H1 (cell line): ENCODE results near the gene LRRC74A. TPM values are rescaled to one million over a fixed set of nuclear protein-coding genes. Genes with fewer than 3 reads are reported as not detected.

Source experiments
- CTCF ChIA-PET: fragments of 300-600 bp; sonication (Branson Sonifier 250); formaldehyde crosslinking; loops from one replicate; lab custom pipeline; 2021; ENCODE audit not compliant: partially characterized antibody; lab: Charles Lee
- POLR2A ChIA-PET: fragments of 300-600 bp; sonication (Branson Sonifier 250); formaldehyde crosslinking; loops from one replicate; lab custom pipeline; 2021; ENCODE audit warnings: inconsistent platforms; ENCODE audit not compliant: partially characterized antibody; lab: Charles Lee
- DNase-seq, 2 experiments: peaks; one replicate each; pipeline versions ENCODE4 v3.0.0 to v3.0.0-alpha.2; 2010 to 2022; ENCODE audit warnings: low spot score in 2 of 2, low read depth in 1 of 2, mixed read lengths in 1 of 2
- FAIRE-seq: peaks from 2 replicates; lab custom pipeline; 2011; peaks lifted over from hg19 to GRCh38; lab: Jason Lieb, UNC
- H2AFZ ChIP-seq: 2 replicates; pipeline ENCODE4 v1.8.1; 2012; ENCODE audit warnings: low read length, inconsistent platforms
- H2AK5ac ChIP-seq: 2 replicates; pipeline ENCODE4 v1.6.1; 2013; ENCODE audit warnings: low read depth, low read length
- H2BK120ac ChIP-seq: replicated peaks from 2 replicates; pipeline ENCODE3; 2013; ENCODE audit warnings: low read depth, low read length, inconsistent platforms
- H2BK12ac ChIP-seq: 2 replicates; pipeline ENCODE4 v1.6.1; 2013; ENCODE audit warnings: low read depth, low read length
- H2BK15ac ChIP-seq: 2 replicates; pipeline ENCODE4 v1.6.1; 2013; ENCODE audit warnings: low read length
- H2BK20ac ChIP-seq: 2 replicates; pipeline ENCODE4 v1.6.1; 2013; ENCODE audit warnings: low read length
- H2BK5ac ChIP-seq: 2 replicates; pipeline ENCODE4 v1.6.1; 2013; ENCODE audit warnings: low read depth, low read length
- H3K14ac ChIP-seq: 2 replicates; pipeline ENCODE4 v1.6.1; 2013; ENCODE audit warnings: inconsistent platforms; ENCODE audit not compliant: insufficient read length
- H3K18ac ChIP-seq: 2 replicates; pipeline ENCODE4 v1.6.1; 2013; ENCODE audit warnings: low read length; ENCODE audit errors: extremely low read depth
- H3K23ac ChIP-seq: 2 replicates; pipeline ENCODE4 v1.6.1; 2013; ENCODE audit warnings: inconsistent platforms; ENCODE audit not compliant: insufficient read length
- H3K23me2 ChIP-seq: 2 replicates; pipeline ENCODE4 v1.6.1; 2013; ENCODE audit warnings: low read depth, low read length
- H3K27ac ChIP-seq: 2 replicates; pipeline ENCODE4 v1.6.1; 2011; ENCODE audit warnings: low read depth, low read length, inconsistent platforms
- H3K27me3 ChIP-seq, 4 experiments: replicated peaks in 1 of 4; 1 replicate in 1 of 4; 2 replicates in 3 of 4; pipeline versions ENCODE4 v1.6.1 to v1.8.1; 2011 to 2013; ENCODE audit warnings: low read length in 3 of 4, mild to moderate bottlenecking in 3 of 4, inconsistent platforms in 2 of 4, mixed read lengths in 2 of 4, moderate library complexity in 1 of 4; ENCODE audit not compliant: control insufficient read depth in 3 of 4, insufficient read depth in 3 of 4; ENCODE audit errors: extremely low read depth in 1 of 4
- H3K36me3 ChIP-seq, 4 experiments: 2 replicates each; pipeline versions ENCODE4 v1.6.1 to v1.8.1; 2011 to 2013; ENCODE audit warnings: mild to moderate bottlenecking in 4 of 4, low read length in 3 of 4, moderate library complexity in 2 of 4, control low read depth in 1 of 4, inconsistent platforms in 1 of 4; ENCODE audit not compliant: insufficient read depth in 4 of 4, control insufficient read depth in 2 of 4
- H3K4ac ChIP-seq: replicated peaks from 2 replicates; pipeline ENCODE3; 2013; ENCODE audit warnings: low read length, low read depth, mixed read lengths, inconsistent platforms; ENCODE audit not compliant: insufficient read length
- H3K4me1 ChIP-seq, 4 experiments: replicated peaks in 1 of 4; 1 replicate in 1 of 4; 2 replicates in 3 of 4; pipeline versions ENCODE4 v1.6.1 to v1.8.1; 2011 to 2013; ENCODE audit warnings: low read length in 3 of 4, inconsistent platforms in 2 of 4, mixed read lengths in 1 of 4; ENCODE audit not compliant: insufficient read depth in 4 of 4, control insufficient read depth in 3 of 4
- H3K4me2 ChIP-seq, 2 experiments: 2 replicates each; pipeline versions ENCODE4 v1.6.1 to v1.8.1; 2011 to 2013; ENCODE audit warnings: low read depth in 2 of 2, low read length in 2 of 2, control low read depth in 1 of 2, inconsistent platforms in 1 of 2, mild to moderate bottlenecking in 1 of 2; ENCODE audit not compliant: insufficient read depth in 1 of 2
- H3K4me3 ChIP-seq, 4 experiments: fragments of 200-600, 300-600 bp in 1 of 4; sonication (generic), shearing (Covaris generic), sonication (Bioruptor Twin) in 1 of 4; 2 replicates each; pipeline versions ENCODE4 v1.5.1 to v1.8.1; 2011 to 2016; ENCODE audit warnings: low read length in 4 of 4, low read depth in 3 of 4, control low read depth in 2 of 4, inconsistent platforms in 2 of 4, mild to moderate bottlenecking in 2 of 4, mixed read lengths in 1 of 4, moderate library complexity in 1 of 4; ENCODE audit not compliant: insufficient read depth in 2 of 4; ENCODE audit errors: extremely low read depth in 1 of 4
- H3K56ac ChIP-seq: replicated peaks from 2 replicates; pipeline ENCODE3; 2013; ENCODE audit warnings: low read depth, mild to moderate bottlenecking, mixed read lengths, low read length, inconsistent platforms; ENCODE audit not compliant: insufficient read length
- H3K79me1 ChIP-seq: 2 replicates; pipeline ENCODE4 v1.6.1; 2013; ENCODE audit warnings: low read depth, low read length, control low read depth
- H3K79me2 ChIP-seq, 2 experiments: 2 replicates each; pipeline versions ENCODE4 v1.6.1 to v1.8.1; 2012 to 2013; ENCODE audit warnings: low read length in 2 of 2, mild to moderate bottlenecking in 2 of 2, inconsistent platforms in 1 of 2; ENCODE audit not compliant: insufficient read depth in 2 of 2, control insufficient read depth in 1 of 2
- H3K9ac ChIP-seq, 4 experiments: replicated peaks in 1 of 4; 1 replicate in 1 of 4; 2 replicates in 3 of 4; pipeline versions ENCODE4 v1.6.1 to v1.8.1; 2011 to 2013; ENCODE audit warnings: low read depth in 3 of 4, low read length in 3 of 4, control low read depth in 2 of 4, mild to moderate bottlenecking in 2 of 4, moderate library complexity in 2 of 4, inconsistent platforms in 1 of 4; ENCODE audit errors: extremely low read depth in 1 of 4
- H3K9me3 ChIP-seq, 2 experiments: 2 replicates each; pipeline versions ENCODE4 v1.6.1 to v1.8.1; 2012 to 2013; ENCODE audit warnings: mild to moderate bottlenecking in 2 of 2, moderate library complexity in 2 of 2, control low read depth in 1 of 2, inconsistent platforms in 1 of 2, low read depth in 1 of 2, low read length in 1 of 2, mixed read lengths in 1 of 2; ENCODE audit not compliant: insufficient read depth in 2 of 2
- H4K20me1 ChIP-seq, 2 experiments: replicated peaks in 1 of 2; 2 replicates each; pipeline versions ENCODE3 to v1.8.1; 2011 to 2013; ENCODE audit warnings: inconsistent platforms in 2 of 2, low read length in 2 of 2, mild to moderate bottlenecking in 1 of 2; ENCODE audit not compliant: insufficient read depth in 2 of 2, control insufficient read depth in 1 of 2
- H4K5ac ChIP-seq: 2 replicates; pipeline ENCODE4 v1.6.1; 2013; ENCODE audit warnings: low read length, low read depth, mixed read lengths, inconsistent platforms; ENCODE audit not compliant: insufficient read length
- H4K8ac ChIP-seq: 2 replicates; pipeline ENCODE4 v1.8.0; 2013; ENCODE audit warnings: mild to moderate bottlenecking, moderate library complexity, low read length, inconsistent platforms; ENCODE audit not compliant: insufficient read depth; ENCODE audit errors: extremely low read depth
- H4K91ac ChIP-seq: replicated peaks from 2 replicates; pipeline ENCODE3; 2013; ENCODE audit warnings: low read length, mixed read lengths, inconsistent platforms; ENCODE audit not compliant: insufficient read length
- ATF2 ChIP-seq: IDR thresholded peaks from 2 replicates; pipeline ENCODE4 v1.6.1; 2012; ENCODE audit warnings: low read length, inconsistent platforms
- CREB1 ChIP-seq: IDR thresholded peaks from 2 replicates; pipeline ENCODE4 v1.6.1; 2012; ENCODE audit warnings: inconsistent platforms
- E2F6 ChIP-seq: IDR thresholded peaks from 2 replicates; pipeline ENCODE4 v1.6.1; 2012; ENCODE audit warnings: inconsistent platforms
- FOSL1 ChIP-seq: IDR thresholded peaks from 2 replicates; pipeline ENCODE4 v1.6.1; 2011; ENCODE audit warnings: mild to moderate bottlenecking, low read depth, low read length, moderate library complexity; ENCODE audit not compliant: insufficient read depth
- KDM1A ChIP-seq: fragments of 200-600, 300-600 bp; sonication (generic); IDR thresholded peaks from 2 replicates; pipeline ENCODE4 v1.7.1; 2016; ENCODE audit warnings: mild to moderate bottlenecking, low read length, borderline replicate concordance
- RFX5 ChIP-seq: IDR thresholded peaks from 2 replicates; pipeline ENCODE4 v1.6.1; 2011; ENCODE audit warnings: low read depth, low read length, improper control_type of control experiment, borderline replicate concordance
- RXRA ChIP-seq: IDR thresholded peaks from 2 replicates; pipeline ENCODE4 v1.6.1; 2011; ENCODE audit warnings: low read depth, mild to moderate bottlenecking, low read length, moderate library complexity; ENCODE audit not compliant: insufficient read depth
- SP4 ChIP-seq: IDR thresholded peaks from 2 replicates; pipeline ENCODE4 v1.6.1; 2012; ENCODE audit warnings: low read length, inconsistent platforms
- SUZ12 ChIP-seq: fragments of 200-600 bp; sonication (generic); IDR thresholded peaks from 2 replicates; pipeline ENCODE4 v1.6.1; 2012; ENCODE audit warnings: mild to moderate bottlenecking, inconsistent platforms, low read length, moderate library complexity, mixed read lengths
- TAF7 ChIP-seq: optimal IDR thresholded peaks from 2 replicates; pipeline ENCODE3; 2011; ENCODE audit warnings: low read depth, mild to moderate bottlenecking, inconsistent platforms, low read length, moderate library complexity, borderline replicate concordance
- TBP ChIP-seq: IDR thresholded peaks from 2 replicates; pipeline ENCODE4 v1.6.1; 2011; ENCODE audit warnings: low read depth, low read length, improper control_type of control experiment
- TCF12 ChIP-seq: IDR thresholded peaks from 2 replicates; pipeline ENCODE4 v1.6.1; 2011; ENCODE audit warnings: low read depth, mild to moderate bottlenecking, low read length
- TEAD4 ChIP-seq: IDR thresholded peaks from 2 replicates; pipeline ENCODE4 v1.6.1; 2012; ENCODE audit warnings: low read depth, low read length, inconsistent platforms, mixed read lengths
- WGBS, 2 experiments: shearing (Covaris generic) in 1 of 2; methylation state at CpG; one replicate each; pipeline versions ENCODE4 v1.1.6 to v1.1.7; 2013 to 2015; ENCODE audit warnings: low lambda C conversion rate in 2 of 2, mixed read lengths in 2 of 2, inconsistent platforms in 1 of 2, low coverage in 1 of 2, missing lambda C conversion rate in 1 of 2; ENCODE audit not compliant: insufficient replicate concordance in 2 of 2, insufficient coverage in 1 of 2, insufficient read length in 1 of 2; ENCODE audit errors: extremely low coverage in 1 of 2, missing lambda C conversion rate in 1 of 2; 5-methylcytosine and 5-hydroxymethylcytosine counted together
- polyA plus RNA-seq, 7 experiments: library from polyadenylated mRNA; depleted of rRNA in 3 of 7; stranded (reverse) in 5 of 7; unstranded in 2 of 7; fragments of >200 nt in 5 of 7; fragments of 200-250 nt in 2 of 7; gene quantifications; 1 replicate in 5 of 7; 2 replicates in 1 of 7; 4 replicates in 1 of 7; pipeline versions ENCODE4 v1.2.1 to v1.2.3, GENCODE V29; 2011 to 2013; ENCODE audit warnings: missing spikeins in 2 of 7, mixed read lengths in 2 of 7
- total RNA-seq: library from RNA; stranded (reverse); fragmentation: NEBNext Ultra II Directional; extraction: Animal tissue kit (Norgen Biotek cat#: 25700); gene quantifications from 2 replicates; pipeline ENCODE4 v1.2.1, GENCODE V29; 2021

LRRC74A gene
- total and polyA plus RNA-seq, 2 of the 8 experiments (the other 6 are each of a cell fraction or from before 2014, with no cell fraction given): not detected

- Histone ChIP-seq H2BK12ac (no peak overlapping the region), H3K9ac (no peak overlapping the region), H3K4me3 (no peak overlapping the region), H4K5ac (no peak overlapping the region), H3K79me2 (no peaks in the 10 kb centered on the region), H3K14ac (no peak overlapping the region), H3K23me2 (no peaks in the 10 kb centered on the region), H2BK20ac (no peak overlapping the region), H2BK120ac (no peak overlapping the region), H2BK15ac (no peak overlapping the region), H3K79me1 (no peaks in the 10 kb centered on the region), H3K9me3 (no peaks in the 10 kb centered on the region), H2BK5ac (no peak overlapping the region), H3K18ac (no peak overlapping the region), H3K27me3 (no peaks in the 10 kb centered on the region; a peak in 1 of 7 replicates), H4K20me1 (peaks cover 2% of the 10 kb centered on the region in 2 experiments), H3K27ac (no peak overlapping the region), H3K23ac (no peak overlapping the region), H3K4me2 (no peak overlapping the region), H2AK5ac (no peak overlapping the region), H3K36me3 (peaks cover 5 to 17% (median 6%) of the 10 kb centered on the region in 4 experiments; a peak in 3 of 8 replicates), H3K4me1 (peaks cover 0 to 10% (median 3%) of the 10 kb centered on the region in 4 experiments; a peak in 2 of 7 replicates), H3K4ac (no peak overlapping the region), H4K8ac (peak overlapping the region; percentile 43; the same call in 1 of the 2 replicates), H4K91ac (no peak overlapping the region), H2AFZ (no peak overlapping the region), H3K56ac (no peak overlapping the region)
- POLR2A ChIA-PET: interaction anchor here (1.1 to 3.2 kb wide), 3 partner anchors 9 to 60 kb away, joined by 3 to 20 read pairs (median 5); no protein-coding TSS in a partner anchor
- FAIRE-seq: no peak
- CTCF ChIA-PET: interaction anchor here (0.6 to 13.7 kb wide), 8 partner anchors 22 to 296 kb away, joined by 3 to 234 read pairs (median 3); partner anchors contain the start of gene VASH1
- 100% methylated on average over 2 of the region's 2 CpGs; no CpG with 5 or more reads in 1 of the 2 experiments for WGBS, 2 experiments
- no peak for DNase-seq
- TF ChIP-seq RFX5 (no peak), E2F6 (no peak), TAF7 (no peak), TCF12 (no peak), ATF2 (no peak), RXRA (no peak), KDM1A (no peak), SUZ12 (no peak), FOSL1 (no peak), CREB1 (no peak), TEAD4 (no peak), TBP (no peak), SP4 (no peak)
Observed at GRCh38 chr14:76780058-76780345, 46.2 kb upstream of the LRRC74A start.
